Ammon's horn (tissue), 1 donor: Measurements from ENCODE around the gene SLC9A8.
"Not testable (repeated sequence)": the region's sequence is repeated elsewhere in the genome, so short reads cannot be mapped to it uniquely, and the experiment has no call there.

ENCODE experiments used
- DNase-seq: peaks from one replicate; pipeline ENCODE4 v3.0.0-alpha.2; 2016; ENCODE audit warnings: low spot score

Gene SLC9A8

DNA sequence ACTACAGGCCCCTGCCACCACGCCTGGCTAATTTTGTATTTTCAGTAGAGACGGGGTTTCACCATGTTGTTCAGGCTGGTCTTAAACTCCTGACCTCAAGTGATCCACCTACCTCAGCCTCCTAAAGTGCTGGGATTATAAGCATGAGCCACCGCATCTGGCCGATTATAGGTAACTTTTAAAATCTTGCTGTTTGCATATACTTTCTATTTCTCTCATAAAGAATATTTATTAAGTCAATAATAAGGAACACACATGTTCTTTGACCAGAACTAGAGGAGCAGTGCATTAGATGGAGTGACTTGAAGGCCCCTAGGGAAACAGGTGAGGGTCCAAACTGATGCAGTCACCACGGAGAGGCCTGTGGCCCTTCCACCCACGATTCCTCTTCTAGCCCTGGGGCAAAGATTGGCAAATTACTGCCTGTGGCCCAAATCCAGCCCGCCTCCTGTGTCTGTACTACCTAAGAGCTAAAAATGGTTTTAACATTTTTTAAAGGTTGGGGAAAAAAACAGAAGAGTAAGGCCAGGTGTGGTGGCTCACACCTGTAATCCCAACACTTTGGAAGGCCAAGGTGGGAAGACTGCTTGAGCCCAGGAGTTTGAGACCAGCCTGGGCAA is 83.0 kb downstream of the SLC9A8 start:
- DNase-seq = not testable (repeated sequence)

DNA sequence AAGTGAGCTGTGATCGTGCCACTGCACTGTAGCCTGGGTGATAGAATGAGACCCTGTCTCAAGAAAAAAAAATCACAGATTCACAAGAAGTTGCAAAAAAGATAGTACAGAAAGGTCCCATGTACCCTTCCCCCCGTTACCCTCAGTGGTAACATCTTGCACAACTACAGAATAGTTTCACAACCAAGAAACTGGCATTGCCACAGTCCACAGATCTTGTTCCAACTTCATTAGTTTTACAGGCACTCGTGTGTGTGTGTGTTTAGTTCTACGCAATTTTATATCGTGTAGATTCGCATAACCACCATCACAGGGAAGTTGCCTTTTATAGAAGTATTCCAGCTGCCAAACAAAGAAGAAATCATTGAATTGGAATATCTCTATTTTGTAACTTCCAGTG is 83.6 kb downstream of the SLC9A8 start:
- no peak for DNase-seq

DNA sequence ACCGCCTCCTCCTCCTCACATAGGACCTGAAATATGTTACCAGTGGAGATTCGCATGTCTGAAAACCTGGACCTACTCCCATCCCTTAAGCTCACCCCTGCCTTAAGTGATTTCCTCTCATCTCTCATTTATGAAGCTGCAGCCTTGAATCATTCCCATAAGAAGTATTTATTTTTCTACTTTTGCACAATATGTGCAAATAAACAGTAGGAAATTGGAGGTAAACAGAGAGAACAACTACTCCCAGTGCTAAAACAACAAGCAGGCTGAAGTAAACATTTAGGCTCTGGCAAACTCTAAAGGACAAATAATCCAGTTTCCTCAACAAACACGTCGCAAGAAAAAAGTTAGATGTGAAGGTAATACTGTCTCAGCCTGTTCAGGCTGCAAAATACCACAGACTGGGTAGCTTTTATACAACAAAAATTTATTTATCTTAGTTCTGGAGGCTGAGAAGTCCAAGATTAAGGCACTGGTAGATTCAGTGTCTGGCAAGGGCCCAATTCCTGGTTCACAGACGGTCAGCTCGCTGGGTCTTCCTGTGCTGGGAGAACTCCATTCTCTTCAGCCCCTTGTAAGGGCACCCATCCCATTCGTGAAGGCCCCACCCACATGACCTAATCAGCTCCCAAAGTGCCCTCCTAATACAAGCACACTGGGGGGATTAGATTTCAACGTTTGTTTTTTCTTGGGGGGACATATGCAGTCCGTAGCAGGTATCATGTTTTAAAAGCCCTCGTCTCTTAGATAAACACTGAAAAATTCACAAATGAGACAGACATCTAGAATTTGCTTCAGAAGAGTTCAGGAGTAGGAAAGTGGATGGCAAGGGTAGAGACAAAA is 87.1 kb downstream of the SLC9A8 start:
- no peak for DNase-seq

DNA sequence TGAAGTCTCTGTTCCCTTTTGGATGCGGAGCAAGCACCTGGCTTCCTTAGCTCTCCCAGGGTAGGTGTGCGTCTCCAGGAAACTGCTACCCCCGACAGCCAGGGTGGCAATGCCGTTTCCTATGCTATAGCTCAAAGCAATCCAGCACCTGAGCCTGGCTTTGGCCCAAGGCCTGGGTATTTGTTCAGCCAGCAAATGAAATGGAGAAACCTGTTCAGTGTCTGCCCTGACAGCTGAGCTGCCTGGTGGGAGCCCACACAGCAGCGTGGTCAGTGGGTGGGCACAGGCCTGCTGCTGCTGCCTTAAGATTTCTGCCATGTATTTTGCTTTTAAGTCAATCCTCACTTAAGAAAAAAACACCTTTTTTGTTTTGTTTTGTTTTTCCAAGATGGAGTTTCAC is 89.0 kb downstream of the SLC9A8 start:
- no peak for DNase-seq

DNA sequence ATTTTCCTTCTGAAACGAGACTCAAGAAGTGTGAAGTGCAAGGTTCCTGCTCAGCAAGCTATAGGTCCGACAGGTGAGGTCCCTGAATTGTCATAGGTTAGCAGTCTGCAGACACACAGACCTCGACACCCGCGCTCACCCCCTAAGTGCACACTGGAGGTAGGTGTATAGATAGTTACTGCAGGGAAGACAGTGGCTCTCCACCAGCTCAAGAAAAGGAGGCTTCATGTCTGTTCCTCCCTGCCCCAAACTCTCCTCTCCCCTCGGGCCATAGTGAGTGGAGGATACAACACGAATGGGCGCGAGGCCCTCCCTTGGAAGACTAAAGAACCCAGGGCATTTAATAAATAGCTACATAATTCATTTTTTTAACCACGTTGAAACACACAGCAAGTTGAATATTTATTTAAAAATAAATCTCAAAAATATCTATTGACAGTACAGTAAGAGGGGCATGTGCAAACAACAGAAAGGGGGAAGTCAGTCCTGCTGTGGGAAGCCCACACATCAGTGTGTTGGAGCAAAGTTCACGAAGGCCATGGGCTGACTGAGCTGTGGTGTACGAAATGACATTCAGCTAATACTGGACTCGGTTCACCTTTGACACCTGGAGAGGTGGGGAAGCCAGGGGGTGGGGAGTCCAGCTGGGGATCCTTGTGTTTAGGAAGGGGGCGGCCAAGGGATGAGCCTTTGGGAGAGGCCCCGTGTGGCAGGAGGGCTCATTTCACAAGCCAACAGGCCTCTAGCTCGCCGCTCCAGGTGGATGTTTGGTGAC is 92.0 kb downstream of the SLC9A8 start:
- no peak for DNase-seq

DNA sequence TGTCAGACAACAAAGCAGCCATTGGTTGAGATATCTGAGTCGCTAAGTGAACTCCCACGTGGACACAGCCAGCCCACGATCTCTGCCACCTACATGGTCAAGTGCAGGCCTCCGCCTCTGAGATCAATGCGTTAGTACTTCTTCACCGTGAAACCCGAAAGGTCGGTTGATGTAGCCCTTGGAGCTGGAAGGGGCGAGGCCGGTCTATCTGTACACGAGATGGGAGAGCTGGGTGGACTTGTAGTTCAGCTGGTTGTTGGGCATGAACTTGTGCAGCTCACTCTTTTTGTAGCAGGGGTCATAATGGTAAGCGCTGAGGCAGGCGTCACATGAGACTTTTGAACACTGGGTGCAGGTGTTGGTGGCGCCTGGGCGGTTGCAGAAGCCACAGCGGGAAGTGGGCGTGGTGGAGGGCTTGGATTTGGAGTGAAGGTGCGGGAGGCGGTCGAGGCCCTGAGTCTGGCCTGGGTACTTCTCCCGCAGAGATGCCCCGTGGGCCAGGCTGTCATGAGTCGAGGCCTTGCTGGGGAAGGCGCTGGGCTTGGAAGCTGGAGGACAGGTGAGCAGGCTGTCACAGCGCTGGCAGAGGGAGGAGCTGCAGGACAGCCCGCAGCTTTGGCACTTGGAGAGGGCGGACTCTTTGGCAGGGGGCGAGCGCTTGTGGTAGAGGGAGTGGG is 92.9 kb downstream of the SLC9A8 start:
- DNase-seq = no peak

DNA sequence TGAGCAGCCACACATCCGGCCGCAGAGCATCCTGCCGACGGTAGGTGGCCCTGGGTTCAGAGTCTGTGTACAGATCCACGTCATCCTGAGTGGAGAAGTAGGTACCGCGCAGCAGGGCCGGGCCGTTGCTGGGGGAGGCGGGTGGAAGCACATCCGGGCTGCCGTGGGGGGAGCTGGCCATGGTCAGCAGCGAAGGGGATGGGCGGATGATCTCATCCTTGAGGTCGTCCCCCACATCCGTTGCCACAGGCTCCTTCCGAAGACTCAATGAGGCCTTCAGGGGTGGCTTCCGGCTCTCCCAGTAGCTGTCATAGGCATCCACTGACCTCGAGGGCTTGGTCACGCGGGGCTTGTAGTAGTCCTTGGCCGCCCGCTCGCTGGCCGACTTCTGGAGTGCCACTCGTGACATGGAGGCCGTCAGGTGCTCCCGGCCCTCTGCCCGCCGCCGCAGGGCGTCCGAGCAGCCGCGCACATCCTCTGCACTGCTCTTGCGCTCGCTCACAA is 93.5 kb downstream of the SLC9A8 start:
- DNase-seq = no peak

DNA sequence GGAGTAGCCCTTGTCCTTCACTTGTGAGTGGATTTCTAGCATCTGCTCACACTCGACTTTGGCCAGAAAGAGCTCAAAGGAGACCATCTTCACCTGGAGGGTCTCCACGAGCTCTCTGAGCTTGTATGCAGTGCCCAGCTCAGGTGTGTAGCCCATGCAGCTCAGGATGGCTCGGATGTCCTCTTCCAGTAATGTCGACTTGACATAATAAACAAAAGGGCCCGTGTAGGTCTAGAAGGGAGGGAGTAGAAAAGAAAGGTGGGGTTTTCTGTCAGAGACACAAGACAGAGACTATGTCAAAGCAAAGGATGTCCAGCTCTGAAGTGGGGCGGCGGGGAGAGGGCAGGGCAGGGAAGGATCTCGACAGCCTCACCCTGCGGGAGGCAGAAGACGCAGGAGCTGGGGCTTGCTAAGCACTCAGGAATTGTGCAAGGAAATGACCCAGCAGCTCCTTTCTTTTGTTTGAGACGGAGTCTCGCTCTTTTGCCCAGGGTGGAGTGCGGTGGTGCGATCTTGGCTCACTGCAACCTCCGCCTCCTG is 94.1 kb downstream of the SLC9A8 start:
- no peak for DNase-seq

DNA sequence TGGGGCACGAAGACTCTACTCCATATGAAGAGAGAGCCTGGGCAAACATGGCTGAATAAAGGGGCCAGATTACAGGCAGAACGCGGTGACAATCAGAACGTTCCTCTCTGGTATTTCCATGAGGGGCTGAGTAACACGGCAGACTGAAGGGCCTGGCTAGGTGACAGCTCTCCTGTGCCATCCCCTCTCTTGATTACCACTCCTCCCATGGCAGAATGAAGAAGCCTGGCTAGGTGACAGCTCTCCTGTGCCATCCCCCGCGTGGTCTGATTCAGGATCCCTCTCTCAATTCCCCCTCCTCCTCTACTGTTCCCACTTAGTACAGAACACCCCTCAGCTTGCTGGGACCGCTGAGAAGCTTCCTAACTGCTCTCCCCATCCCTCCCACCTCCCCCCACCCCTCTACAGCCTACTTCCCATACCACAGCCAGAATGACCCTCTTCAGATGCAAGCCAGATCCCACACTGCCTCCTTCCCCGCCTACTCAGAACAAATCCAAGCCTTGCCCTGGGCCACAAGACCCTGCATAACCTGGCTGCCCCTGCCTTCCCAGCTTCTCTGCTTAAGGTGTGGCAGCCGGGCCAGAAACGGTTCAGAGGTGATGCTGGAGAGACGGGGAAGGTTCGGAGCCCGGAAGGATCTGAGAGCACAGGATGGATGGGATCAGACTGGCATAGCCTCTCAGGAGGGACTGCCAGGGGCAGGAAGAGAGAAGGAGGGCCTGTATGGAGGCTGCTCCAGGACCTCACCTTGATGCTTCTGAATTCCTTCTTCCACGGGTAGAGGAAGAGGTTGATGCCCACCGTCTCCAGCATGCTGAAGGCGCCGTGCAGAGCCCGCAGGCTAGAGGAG is 95.0 kb downstream of the SLC9A8 start:
- no peak for DNase-seq

DNA sequence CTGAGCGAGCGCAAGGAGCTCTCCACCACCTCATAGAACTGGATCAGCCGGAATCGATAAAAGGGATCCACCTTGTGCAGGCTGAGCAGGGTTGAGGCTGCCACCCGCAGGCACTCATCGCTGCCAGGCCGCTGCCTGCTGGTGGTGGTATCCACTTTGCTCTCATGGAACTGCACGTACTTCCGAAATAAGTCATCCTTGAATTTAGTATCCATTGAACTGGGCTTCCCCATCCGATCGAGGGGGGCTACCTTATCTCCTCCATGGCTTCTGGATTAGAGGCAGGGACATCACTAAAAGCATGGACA is 95.6 kb downstream of the SLC9A8 start:
- no peak for DNase-seq

DNA sequence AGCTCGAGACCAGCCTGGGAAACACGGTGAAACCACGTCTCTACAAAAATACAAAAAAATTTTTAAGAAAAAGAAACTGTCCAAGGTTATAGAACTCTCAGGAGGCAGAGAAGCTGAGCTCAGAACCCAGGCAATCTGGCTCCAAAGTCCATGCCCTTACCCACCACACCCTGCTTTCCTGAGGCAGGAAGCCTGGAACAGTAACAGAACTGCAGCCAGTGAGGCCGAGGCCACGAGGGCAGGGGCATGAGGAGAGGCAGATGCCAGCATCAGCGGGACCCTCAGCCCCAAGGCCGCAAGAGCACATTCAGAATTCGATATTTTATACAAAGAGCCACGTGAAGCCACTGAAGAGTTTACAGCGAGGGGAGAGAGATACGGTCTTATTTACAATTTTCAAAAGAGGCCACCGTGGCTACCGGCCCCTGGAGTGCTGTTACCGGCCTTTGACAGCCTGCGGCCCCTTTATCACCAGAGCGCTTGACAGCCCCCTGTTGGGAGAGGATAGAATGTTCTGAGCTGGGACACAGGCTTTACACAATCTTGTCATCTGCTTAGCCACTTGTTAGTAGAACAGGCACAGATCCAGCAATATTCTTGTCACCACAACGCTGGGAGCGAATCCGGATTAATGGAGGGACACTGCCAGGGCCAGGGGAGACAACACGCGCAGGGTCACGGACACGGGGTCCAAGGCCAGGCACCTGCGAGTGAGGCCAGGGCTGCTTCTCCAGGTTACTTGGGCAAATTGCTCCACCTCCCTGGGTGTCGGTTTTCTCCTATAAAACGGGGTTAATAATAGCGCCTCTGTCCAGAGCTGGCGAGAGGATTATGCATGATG is 97.1 kb downstream of the SLC9A8 start:
- peak; percentile 74 for DNase-seq

DNA sequence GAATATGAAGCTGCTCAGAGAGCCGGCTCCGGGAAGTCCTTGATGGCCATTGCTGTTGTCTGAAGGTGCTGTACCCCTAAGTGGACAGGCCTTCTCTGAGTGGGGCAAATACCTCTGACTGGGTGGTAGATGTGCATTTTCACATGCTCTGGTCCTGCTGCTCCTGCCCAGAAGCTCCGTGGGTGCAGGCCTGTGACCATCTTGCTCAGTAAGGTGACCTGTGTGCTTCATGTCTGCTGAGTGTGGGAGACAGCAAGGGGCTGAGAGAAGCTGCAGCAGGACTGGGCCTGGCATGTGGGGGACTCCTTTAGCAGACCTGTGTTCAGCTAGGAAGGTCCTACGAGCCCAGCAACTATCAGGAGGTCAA is 97.7 kb downstream of the SLC9A8 start:
- no peak for DNase-seq

DNA sequence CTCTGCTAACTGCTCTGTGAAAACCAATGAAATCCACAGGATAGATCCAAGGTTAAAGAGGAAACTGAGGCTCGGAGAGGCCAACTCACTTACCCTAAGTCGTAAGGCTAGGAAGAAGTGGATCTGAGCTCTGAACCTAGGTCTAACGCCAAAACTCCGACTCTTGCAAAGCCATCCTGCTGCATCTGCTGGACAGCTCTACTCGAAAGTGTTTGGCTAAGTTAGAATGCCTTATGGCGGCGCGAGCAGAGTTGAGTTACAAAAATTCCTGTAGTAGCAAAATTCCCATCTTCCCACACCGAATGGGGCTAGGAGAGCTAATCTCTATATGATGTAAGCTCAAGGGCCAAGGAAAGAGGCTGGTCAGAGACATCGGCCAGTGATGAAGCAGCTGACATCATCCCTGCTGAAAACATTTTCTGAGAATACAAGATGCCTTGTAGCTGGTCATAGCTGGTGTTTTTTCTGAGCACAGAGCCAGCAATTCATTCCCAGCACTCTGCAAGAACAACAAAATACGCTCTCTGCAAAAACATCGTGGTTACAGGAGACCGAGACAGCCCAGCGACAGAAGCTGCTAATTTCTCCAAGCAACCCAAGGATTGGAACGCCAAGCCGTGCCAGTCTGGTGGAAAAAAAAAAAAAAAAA is 100.9 kb downstream of the SLC9A8 start:
- peak; percentile 78 for DNase-seq

DNA sequence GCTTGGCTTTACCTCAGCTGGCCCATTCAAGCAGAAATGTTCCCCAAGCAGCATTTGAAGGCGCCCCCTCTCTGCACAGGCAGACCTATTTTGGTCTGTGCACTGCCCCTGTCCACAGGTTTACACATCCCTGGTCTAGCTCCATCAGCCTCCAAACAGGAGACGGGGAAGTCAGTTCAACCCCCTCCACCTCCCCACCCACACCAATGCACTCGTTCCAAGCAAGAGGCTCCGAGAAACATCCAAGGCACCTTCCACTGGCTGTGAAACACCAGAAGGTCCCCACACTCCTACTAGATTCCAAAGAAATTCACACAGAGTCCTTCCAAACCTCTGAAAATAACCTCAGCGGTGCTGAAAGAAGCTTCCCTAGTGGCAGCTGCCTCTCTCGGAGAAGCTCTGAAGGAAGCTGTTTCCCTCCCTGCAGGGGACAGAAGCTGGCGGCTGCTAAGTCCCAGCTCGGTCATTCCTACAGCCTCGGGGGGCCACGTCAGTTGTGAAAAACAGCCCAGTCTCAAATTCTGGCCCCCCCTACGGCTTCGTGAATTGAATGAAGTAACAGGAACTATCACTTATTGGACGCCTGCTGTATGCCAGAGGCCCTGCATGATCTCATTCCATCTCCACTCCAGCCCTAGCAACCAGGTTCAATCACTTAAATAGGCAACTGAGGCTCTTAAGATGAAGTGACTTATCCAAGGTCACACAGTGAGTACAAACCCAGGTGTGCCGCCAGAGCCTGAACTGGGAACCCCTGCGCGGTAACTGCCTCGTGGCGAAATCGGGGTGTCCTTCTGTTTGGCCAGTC is 101.9 kb downstream of the SLC9A8 start:
- DNase-seq = no peak

DNA sequence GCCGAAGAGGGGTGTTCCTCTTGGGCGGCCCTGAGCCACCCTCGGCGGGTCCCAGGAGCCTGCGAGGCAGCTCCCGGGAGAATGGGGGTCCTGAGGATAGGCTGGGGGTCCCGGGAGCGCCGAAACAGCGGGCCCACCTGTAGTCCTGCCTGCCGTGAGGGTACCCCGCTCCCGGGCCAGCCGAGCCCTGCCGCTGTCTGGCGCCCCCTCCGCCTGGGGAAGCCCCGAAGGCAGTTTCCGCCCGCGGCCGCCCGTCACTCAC is 102.4 kb downstream of the SLC9A8 start:
- DNase-seq = no peak

DNA sequence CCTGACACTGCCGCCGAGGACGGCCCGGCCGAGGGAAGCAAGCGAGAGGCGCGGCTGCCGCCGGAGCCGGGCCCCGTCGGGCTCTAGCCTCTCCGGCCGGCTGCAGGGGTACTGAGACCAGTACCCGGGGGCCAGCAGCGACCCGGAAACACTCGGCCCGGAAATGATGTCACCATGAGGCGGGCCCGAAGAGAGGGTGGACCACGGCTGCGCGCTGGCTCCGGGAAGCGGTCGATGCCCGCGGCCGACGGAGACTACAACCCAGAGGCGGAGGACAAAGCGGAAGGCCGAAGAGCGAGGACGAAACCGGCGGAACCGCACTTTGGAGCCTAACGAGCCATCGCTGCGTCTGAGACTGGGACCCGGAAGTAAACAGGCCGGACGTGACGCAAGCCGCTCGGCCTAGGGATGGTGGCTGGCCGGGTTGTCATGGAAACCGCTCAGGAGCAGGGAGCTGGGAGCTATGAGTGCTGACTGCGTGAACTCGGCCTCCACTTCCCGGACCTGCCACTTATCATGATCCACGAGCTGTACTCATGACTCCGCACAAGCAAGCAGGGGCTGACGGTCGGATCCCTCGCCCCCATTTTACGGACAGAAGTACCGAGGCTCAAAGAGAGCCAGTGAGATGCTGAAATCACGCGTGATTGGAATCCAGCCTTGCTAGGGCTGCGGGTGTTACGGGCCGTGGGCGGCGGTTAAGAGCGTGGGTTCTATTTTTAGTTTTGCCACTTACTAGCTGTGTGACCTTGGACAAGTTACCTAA is 102.9 kb downstream of the SLC9A8 start, which contains the start of gene SPATA2:
SPATA2 (minus strand) TSS at position 150 of the 766 bp plus-strand sequence. CDS start 7,039 bp downstream, outside the sequence.
- peak; percentile 98 for DNase-seq

DNA sequence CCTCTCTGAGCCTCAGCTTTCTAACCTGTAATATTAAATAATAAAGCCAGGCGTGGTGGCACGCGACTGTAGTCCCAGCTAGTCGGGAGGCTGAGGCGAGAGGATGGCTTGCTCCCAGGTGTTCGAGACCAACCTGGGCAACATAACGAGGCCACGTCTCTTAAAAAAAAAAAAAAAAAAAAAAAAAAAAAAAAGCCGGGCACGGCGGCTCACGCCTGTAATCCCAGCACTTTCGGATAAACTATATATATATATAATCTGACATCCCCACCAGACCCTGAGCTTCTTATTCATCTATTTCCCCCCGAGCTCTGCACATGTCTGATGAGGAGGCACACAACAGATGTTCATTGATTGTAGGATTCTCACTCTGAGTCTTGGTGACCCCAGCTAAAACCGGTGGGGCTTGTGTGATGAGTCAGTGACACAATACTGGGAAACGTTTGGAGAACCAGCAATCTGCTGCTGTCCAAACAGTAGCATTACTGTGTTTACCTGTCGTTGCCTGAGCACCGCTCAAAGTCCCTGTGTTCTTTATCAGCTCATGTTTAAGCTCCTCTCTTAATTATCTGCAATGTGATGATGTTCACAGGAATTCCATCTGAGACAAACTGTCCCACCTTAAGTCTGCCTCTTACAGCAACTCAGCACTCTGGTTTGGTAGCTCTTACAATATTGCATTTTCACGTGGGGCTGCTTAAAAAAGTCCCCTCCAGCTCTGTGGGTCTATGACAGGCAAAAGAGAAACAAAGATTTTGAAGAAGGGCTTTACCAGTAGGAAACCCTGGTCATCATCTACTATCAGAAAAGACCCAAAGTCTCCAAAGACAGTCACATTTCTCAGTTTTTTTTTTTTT is 103.7 kb downstream of the SLC9A8 start:
- no peak for DNase-seq
